ENCODE results near the gene YWHAQ.
A peak's percentile ranks its signal among the peaks of the same experiment; 100 is the strongest.

YWHAQ gene

GRCh38 chr2:9655441-9656269, 24.9 kb upstream of the YWHAQ start:
- DNase-seq (ENCODE audit: low read depth), result no peak

GRCh38 chr2:9654452-9655100, 23.8 kb upstream of the YWHAQ start:
- DNase-seq (ENCODE audit: low read depth), result no peak

GRCh38 chr2:9653485-9654271, 22.9 kb upstream of the YWHAQ start:
- DNase-seq (ENCODE audit: low read depth), result no peak

- DNase-seq (ENCODE audit: low read depth), result no peak
These were observed 22.2 kb upstream of the YWHAQ start for GRCh38 chr2:9652898-9653479.

- no peak for DNase-seq (ENCODE audit: low read depth)
These were observed 21.5 kb upstream of the YWHAQ start for GRCh38 chr2:9652267-9652666.

GRCh38 chr2:9650119-9650821, 19.5 kb upstream of the YWHAQ start:
- peak; percentile 27 for DNase-seq (ENCODE audit: low read depth)

- no peak for DNase-seq (ENCODE audit: low read depth)
These were observed 18.5 kb upstream of the YWHAQ start for GRCh38 chr2:9649261-9649660.

- DNase-seq (ENCODE audit: low read depth), result no peak
These were observed 18.0 kb upstream of the YWHAQ start for GRCh38 chr2:9648821-9649220.

GRCh38 chr2:9647884-9648283, 17.1 kb upstream of the YWHAQ start:
- DNase-seq (ENCODE audit: low read depth), result no peak

- DNase-seq (ENCODE audit: low read depth), result no peak
These were observed 15.6 kb upstream of the YWHAQ start for GRCh38 chr2:9646196-9647030.

- no peak for DNase-seq (ENCODE audit: low read depth)
These were observed 13.8 kb upstream of the YWHAQ start for GRCh38 chr2:9644603-9645002.

GRCh38 chr2:9644021-9644420, 13.2 kb upstream of the YWHAQ start:
- no peak for DNase-seq (ENCODE audit: low read depth)

- no peak for DNase-seq (ENCODE audit: low read depth)
These were observed 10.8 kb upstream of the YWHAQ start for GRCh38 chr2:9641641-9642040.

- no peak for DNase-seq (ENCODE audit: low read depth)
These were observed 9.8 kb upstream of the YWHAQ start for GRCh38 chr2:9640403-9641104.

- DNase-seq (ENCODE audit: low read depth), result no peak
These were observed 9.0 kb upstream of the YWHAQ start for GRCh38 chr2:9639740-9640343.

GRCh38 chr2:9639000-9639602, 8.3 kb upstream of the YWHAQ start:
- DNase-seq (ENCODE audit: low read depth), result no peak

- peak; percentile 94 for DNase-seq (ENCODE audit: low read depth)
These were observed 7.7 kb upstream of the YWHAQ start for GRCh38 chr2:9638532-9638931.

GRCh38 chr2:9637330-9637729, 6.5 kb upstream of the YWHAQ start:
- peak; percentile 24 for DNase-seq (ENCODE audit: low read depth)

- DNase-seq (ENCODE audit: low read depth), result no peak
These were observed 3.3 kb upstream of the YWHAQ start for GRCh38 chr2:9634133-9634532.
